OCI-LY3 (cell line): ENCODE data around the gene IL17RB.
A peak's percentile ranks its signal among the peaks of the same experiment; 100 is the strongest.

ENCODE experiments used
- H2AFZ ChIP-seq: fragments of 200-600, 300-600 bp; shearing (Covaris generic); 2 replicates; pipeline ENCODE4 v1.6.0; 2014; ENCODE audit warnings: antibody characterized with exemption, low read depth, low read length
- H3K27ac ChIP-seq: fragments of 200-600, 300-600 bp; sonication (generic); 2 replicates; pipeline ENCODE4 v1.5.1; 2014; ENCODE audit warnings: mild to moderate bottlenecking, low read length, moderate library complexity, mixed read lengths
- H3K27me3 ChIP-seq: fragments of 200-600, 300-600 bp; sonication (generic); 2 replicates; pipeline ENCODE4 v1.6.1; 2014; ENCODE audit warnings: low read depth, low read length, mixed read lengths
- H3K36me3 ChIP-seq: fragments of 200-600, 300-600 bp; sonication (generic); replicated peaks from 2 replicates; pipeline ENCODE3; 2014; ENCODE audit warnings: low read depth, low read length, mixed read lengths
- H3K4me1 ChIP-seq: fragments of 300-600, 200-600 bp; sonication (generic); 2 replicates; pipeline ENCODE4 v1.6.1; 2014; ENCODE audit warnings: low read length, mixed read lengths
- H3K4me2 ChIP-seq: fragments of 200-600, 300-600 bp; sonication (generic); 2 replicates; pipeline ENCODE4 v1.6.1; 2014; ENCODE audit warnings: low read length, mixed read lengths
- H3K4me3 ChIP-seq: fragments of 300-600, 200-600 bp; sonication (generic); 2 replicates; pipeline ENCODE4 v1.5.1; 2014; ENCODE audit warnings: antibody characterized with exemption, mild to moderate bottlenecking, low read length, moderate library complexity
- H3K79me2 ChIP-seq: fragments of 300-600, 200-600 bp; shearing (Covaris generic); 2 replicates; pipeline ENCODE4 v1.6.1; 2014; ENCODE audit warnings: mild to moderate bottlenecking, low read length, mixed read lengths
- H3K9ac ChIP-seq: fragments of 300-600, 200-600 bp; shearing (Covaris generic); 2 replicates; pipeline ENCODE4 v1.6.0; 2014; ENCODE audit warnings: mild to moderate bottlenecking, low read length, moderate library complexity
- H3K9me3 ChIP-seq: fragments of 200-600, 300-600 bp; shearing (Covaris generic); 2 replicates; pipeline ENCODE4 v1.6.1; 2014; ENCODE audit warnings: low read length, mixed read lengths; ENCODE audit not compliant: insufficient read depth
- H4K20me1 ChIP-seq: fragments of 200-600, 300-600 bp; sonication (generic); 2 replicates; pipeline ENCODE4 v1.6.1; 2016; ENCODE audit warnings: low read length, mixed read lengths; ENCODE audit not compliant: insufficient read depth
- EZH2phosphoT487 ChIP-seq: fragments of 200-600 bp; shearing (Covaris generic); IDR thresholded peaks from 2 replicates; pipeline ENCODE4 v1.6.1; 2018; ENCODE audit warnings: antibody characterized with exemption, mixed run types, low read depth
- TF ChIP-seq, protein P1 (sequence below): fragments of 200-600, 300-600 bp; sonication (generic); IDR thresholded peaks from 2 replicates; pipeline ENCODE4 v1.5.1; 2014; ENCODE audit warnings: antibody characterized with exemption, low read length, low read depth

Gene IL17RB

DNA sequence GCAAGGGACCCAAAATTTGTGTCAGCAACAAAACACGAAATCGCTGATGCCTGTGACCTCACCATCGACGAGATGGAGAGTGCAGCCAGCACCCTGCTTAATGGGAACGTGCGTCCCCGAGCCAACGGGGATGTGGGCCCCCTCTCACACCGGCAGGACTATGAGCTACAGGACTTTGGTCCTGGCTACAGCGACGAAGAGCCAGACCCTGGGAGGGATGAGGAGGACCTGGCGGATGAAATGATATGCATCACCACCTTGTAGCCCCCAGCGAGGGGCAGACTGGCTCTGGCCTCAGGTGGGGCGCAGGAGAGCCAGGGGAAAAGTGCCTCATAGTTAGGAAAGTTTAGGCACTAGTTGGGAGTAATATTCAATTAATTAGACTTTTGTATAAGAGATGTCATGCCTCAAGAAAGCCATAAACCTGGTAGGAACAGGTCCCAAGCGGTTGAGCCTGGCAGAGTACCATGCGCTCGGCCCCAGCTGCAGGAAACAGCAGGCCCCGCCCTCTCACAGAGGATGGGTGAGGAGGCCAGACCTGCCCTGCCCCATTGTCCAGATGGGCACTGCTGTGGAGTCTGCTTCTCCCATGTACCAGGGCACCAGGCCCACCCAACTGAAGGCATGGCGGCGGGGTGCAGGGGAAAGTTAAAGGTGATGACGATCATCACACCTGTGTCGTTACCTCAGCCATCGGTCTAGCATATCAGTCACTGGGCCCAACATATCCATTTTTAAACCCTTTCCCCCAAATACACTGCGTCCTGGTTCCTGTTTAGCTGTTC, 35.0 kb upstream of the IL17RB start:
- no peak overlapping the region for H2AFZ ChIP-seq
- TF ChIP-seq EZH2phosphoT487, result no peak
- TF ChIP-seq, protein P1, sequence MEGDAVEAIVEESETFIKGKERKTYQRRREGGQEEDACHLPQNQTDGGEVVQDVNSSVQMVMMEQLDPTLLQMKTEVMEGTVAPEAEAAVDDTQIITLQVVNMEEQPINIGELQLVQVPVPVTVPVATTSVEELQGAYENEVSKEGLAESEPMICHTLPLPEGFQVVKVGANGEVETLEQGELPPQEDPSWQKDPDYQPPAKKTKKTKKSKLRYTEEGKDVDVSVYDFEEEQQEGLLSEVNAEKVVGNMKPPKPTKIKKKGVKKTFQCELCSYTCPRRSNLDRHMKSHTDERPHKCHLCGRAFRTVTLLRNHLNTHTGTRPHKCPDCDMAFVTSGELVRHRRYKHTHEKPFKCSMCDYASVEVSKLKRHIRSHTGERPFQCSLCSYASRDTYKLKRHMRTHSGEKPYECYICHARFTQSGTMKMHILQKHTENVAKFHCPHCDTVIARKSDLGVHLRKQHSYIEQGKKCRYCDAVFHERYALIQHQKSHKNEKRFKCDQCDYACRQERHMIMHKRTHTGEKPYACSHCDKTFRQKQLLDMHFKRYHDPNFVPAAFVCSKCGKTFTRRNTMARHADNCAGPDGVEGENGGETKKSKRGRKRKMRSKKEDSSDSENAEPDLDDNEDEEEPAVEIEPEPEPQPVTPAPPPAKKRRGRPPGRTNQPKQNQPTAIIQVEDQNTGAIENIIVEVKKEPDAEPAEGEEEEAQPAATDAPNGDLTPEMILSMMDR, result no peak
- no peak overlapping the region for H3K9ac ChIP-seq
- H3K4me1 ChIP-seq, result peaks cover 15% of the 10 kb centered on the region
- H3K4me3 ChIP-seq, result no peak overlapping the region
- H3K36me3 ChIP-seq, result no peaks in the 10 kb centered on the region
- H3K27me3 ChIP-seq, result no peaks in the 10 kb centered on the region
- no peaks in the 10 kb centered on the region for H3K9me3 ChIP-seq
- no peaks in the 10 kb centered on the region for H3K79me2 ChIP-seq
- H3K27ac ChIP-seq, result no peak overlapping the region
- no peak overlapping the region for H3K4me2 ChIP-seq
- H4K20me1 ChIP-seq, result no peaks in the 10 kb centered on the region

DNA sequence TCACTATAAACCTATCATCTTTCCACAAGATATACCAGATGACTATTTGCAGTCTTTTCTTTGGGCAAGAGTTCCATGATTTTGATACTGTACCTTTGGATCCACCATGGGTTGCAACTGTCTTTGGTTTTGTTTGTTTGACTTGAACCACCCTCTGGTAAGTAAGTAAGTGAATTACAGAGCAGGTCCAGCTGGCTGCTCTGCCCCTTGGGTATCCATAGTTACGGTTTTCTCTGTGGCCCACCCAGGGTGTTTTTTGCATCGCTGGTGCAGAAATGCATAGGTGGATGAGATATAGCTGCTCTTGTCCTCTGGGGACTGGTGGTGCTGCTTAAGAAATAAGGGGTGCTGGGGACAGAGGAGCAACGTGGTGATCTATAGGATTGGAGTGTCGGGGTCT, 33.9 kb upstream of the IL17RB start:
- Histone ChIP-seq H4K20me1 (no peaks in the 10 kb centered on the region), H3K27ac (no peak overlapping the region), H3K4me1 (peaks cover 4% of the 10 kb centered on the region), H3K9me3 (no peaks in the 10 kb centered on the region), H3K4me2 (no peak overlapping the region), H3K36me3 (no peaks in the 10 kb centered on the region), H3K27me3 (no peaks in the 10 kb centered on the region), H2AFZ (no peak overlapping the region), H3K4me3 (no peak overlapping the region), H3K79me2 (no peaks in the 10 kb centered on the region), H3K9ac (no peak overlapping the region)
- TF ChIP-seq EZH2phosphoT487, result no peak
- TF ChIP-seq, protein P1, result peak; percentile 50

DNA sequence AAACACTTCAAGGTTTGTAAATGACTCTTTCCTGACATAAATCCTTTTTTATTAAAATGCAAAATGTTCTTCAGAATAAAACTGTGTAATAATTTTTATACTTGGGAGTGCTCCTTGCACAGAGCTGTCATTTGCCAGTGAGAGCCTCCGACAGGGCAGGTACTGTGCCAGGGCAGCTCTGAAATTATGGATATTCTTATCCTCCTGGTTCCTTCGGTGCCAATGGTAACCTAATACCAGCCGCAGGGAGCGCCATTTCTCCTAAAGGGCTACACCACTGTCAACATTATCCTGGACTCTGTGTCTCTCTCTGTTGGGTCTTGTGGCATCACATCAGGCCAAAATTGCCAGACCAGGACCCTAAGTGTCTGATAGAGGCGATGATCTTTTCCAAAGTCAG, 33.1 kb upstream of the IL17RB start:
- Histone ChIP-seq H3K27me3 (no peaks in the 10 kb centered on the region), H3K9me3 (no peaks in the 10 kb centered on the region), H3K4me1 (no peaks in the 10 kb centered on the region), H3K4me2 (no peak overlapping the region), H3K9ac (no peak overlapping the region), H3K79me2 (no peaks in the 10 kb centered on the region), H3K27ac (no peak overlapping the region), H4K20me1 (no peaks in the 10 kb centered on the region), H3K36me3 (no peaks in the 10 kb centered on the region), H2AFZ (no peak overlapping the region), H3K4me3 (no peak overlapping the region)
- no peak for TF ChIP-seq EZH2phosphoT487
- TF ChIP-seq, protein P1, result no peak

DNA sequence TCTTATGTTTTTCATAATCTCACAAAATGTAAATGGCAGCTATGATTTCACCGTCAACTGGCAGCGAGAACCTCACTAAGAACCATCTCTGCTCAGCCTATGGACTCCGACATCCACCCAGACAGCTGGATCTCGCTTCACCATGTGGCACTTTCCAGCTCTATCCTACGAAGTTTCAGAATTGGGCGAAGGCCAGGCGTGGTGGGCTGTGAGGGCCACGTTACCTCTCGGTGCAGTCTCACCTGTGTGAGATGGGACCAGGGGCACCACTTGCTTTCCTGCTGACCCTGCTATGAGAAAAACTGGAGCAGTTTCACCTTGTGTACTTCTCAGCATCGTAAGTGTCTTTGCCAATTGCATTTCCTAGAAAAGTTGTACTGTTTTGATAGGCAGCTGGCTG, 32.5 kb upstream of the IL17RB start:
- Histone ChIP-seq H3K4me2 (no peak overlapping the region), H3K27ac (no peak overlapping the region), H3K4me3 (no peak overlapping the region), H3K79me2 (no peaks in the 10 kb centered on the region), H3K36me3 (no peaks in the 10 kb centered on the region), H4K20me1 (no peaks in the 10 kb centered on the region), H3K27me3 (no peaks in the 10 kb centered on the region), H2AFZ (no peak overlapping the region), H3K9me3 (no peaks in the 10 kb centered on the region), H3K4me1 (no peaks in the 10 kb centered on the region), H3K9ac (no peak overlapping the region)
- TF ChIP-seq, protein P1, result no peak
- TF ChIP-seq EZH2phosphoT487, result no peak
